ENCODE measurements around the gene ZNF385C. TPM values are rescaled to one million over a fixed set of nuclear protein-coding genes. Genes with fewer than 3 reads are reported as not detected.

Gene ZNF385C
- total and polyA plus RNA-seq, 2 of the 13 experiments (the other 11 are each of a cell fraction or from before 2014, with no cell fraction given) = 2.3 to 6.1 TPM

- TF ChIP-seq ZNF747 (CRISPR knock-in tag; IDR thresholded peaks at IDR 0.05; ENCODE audit: borderline replicate concordance) (no peak), ZNF383 (CRISPR knock-in tag; IDR thresholded peaks at IDR 0.05; ENCODE audit: borderline replicate concordance) (0 out of 2 replicates have a peak, but pooled peaks have one; percentile 60), ZNF235 (CRISPR knock-in tag; IDR thresholded peaks at IDR 0.05; ENCODE audit: borderline replicate concordance) (no peak), ZNF44 (CRISPR knock-in tag; IDR thresholded peaks at IDR 0.05) (no peak), ZNF496 (CRISPR knock-in tag; IDR thresholded peaks at IDR 0.05; ENCODE audit: insufficient replicate concordance) (no peak), ATF3 (CRISPR knock-in tag; IDR thresholded peaks at IDR 0.05) (no peak), TSC22D2 (CRISPR knock-in tag; IDR thresholded peaks at IDR 0.05; ENCODE audit: borderline replicate concordance) (0 out of 2 replicates have a peak, but pooled peaks have one; percentile 38), ATF2 (CRISPR knock-in tag; IDR thresholded peaks at IDR 0.05) (0 out of 2 replicates have a peak, but pooled peaks have one; percentile 16), KDM5B (CRISPR knock-in tag; IDR thresholded peaks at IDR 0.05; ENCODE audit: borderline replicate concordance) (peak; percentile 69; the same call in 1 of the 2 replicates), FLYWCH1 (CRISPR knock-in tag; IDR thresholded peaks at IDR 0.05) (no peak), ERF (CRISPR knock-in tag; IDR thresholded peaks at IDR 0.05) (no peak; the same call in 1 of the 2 replicates), AGO1 (IDR thresholded peaks at IDR 0.05; ENCODE audit: low read depth, low read length, poor library complexity, severe bottlenecking) (peak; percentile 75), ZNF10 (CRISPR knock-in tag; IDR thresholded peaks at IDR 0.05; ENCODE audit: borderline replicate concordance, low read depth) (no peak), EP300 (IDR thresholded peaks at IDR 0.05; ENCODE audit: low read depth in 2 of 2, low read length in 2 of 2) (peak; percentile 70 to 80; a peak in 3 of 4 replicates), EP300 (CRISPR knock-in tag; IDR thresholded peaks at IDR 0.05; ENCODE audit: borderline replicate concordance) (peak; percentile 63; the same call in 1 of the 2 replicates), RBAK (CRISPR knock-in tag; IDR thresholded peaks at IDR 0.05) (no peak), ZNF343 (CRISPR knock-in tag; IDR thresholded peaks at IDR 0.05) (no peak), ZNF691 (CRISPR knock-in tag; IDR thresholded peaks at IDR 0.05; ENCODE audit: borderline replicate concordance, low read depth) (no peak), ZNF33A (CRISPR knock-in tag; IDR thresholded peaks at IDR 0.05; ENCODE audit: borderline replicate concordance) (no peak), ARNT2 (CRISPR knock-in tag; IDR thresholded peaks at IDR 0.05; ENCODE audit: low read depth) (peak; percentile 65), NCOR1 (IDR thresholded peaks at IDR 0.05; ENCODE audit: borderline replicate concordance, low read length) (peak; percentile 86), CBX1 (IDR thresholded peaks at IDR 0.05; ENCODE audit: low read depth) (no peak), MIXL1 (CRISPR knock-in tag; IDR thresholded peaks at IDR 0.05) (no peak; the same call in 1 of the 2 replicates), ZNF446 (CRISPR knock-in tag; IDR thresholded peaks at IDR 0.05) (no peak), ZNF263 (CRISPR knock-in tag; IDR thresholded peaks at IDR 0.05) (0 out of 2 replicates have a peak, but pooled peaks have one; percentile 2), HHEX (CRISPR knock-in tag; IDR thresholded peaks at IDR 0.05) (peak; percentile 69; the same call in 1 of the 2 replicates)
These were observed 10.3 kb downstream of the ZNF385C start (continued) for GRCh38 chr17:42087736-42088705.
